Esophagus muscularis mucosa (tissue), 4 donors: ENCODE results near the gene GCNA. TPM values are rescaled to one million over a fixed set of nuclear protein-coding genes. Genes with fewer than 3 reads are reported as not detected.
A peak's percentile ranks its signal among the peaks of the same experiment; 100 is the strongest.
"Not testable (repeated sequence)": the region's sequence is repeated elsewhere in the genome, so short reads cannot be mapped to it uniquely, and the experiment has no call there.

Experiments
- DNase-seq: peaks from one replicate; pipeline ENCODE4 v3.0.0-alpha.2; 2017; ENCODE audit errors: extremely low spot score
- H3K27ac ChIP-seq, 4 donors: fragments of 200-600 bp; sonication (generic); replicated peaks in 1 of 4; 1 replicate in 3 of 4; 2 replicates in 1 of 4; pipeline ENCODE4 v1.5.1; 2016 to 2019; ENCODE audit warnings: mild to moderate bottlenecking in 1 of 4
- H3K27me3 ChIP-seq, 4 donors: fragments of 200-600 bp; sonication (generic); one replicate each; pipeline versions ENCODE4 v1.5.1 to v1.6.0; 2016 to 2019
- H3K36me3 ChIP-seq, 4 donors: fragments of 200-600 bp; sonication (generic); one replicate each; pipeline ENCODE4 v1.5.1; 2016 to 2019
- H3K4me1 ChIP-seq, 4 donors: fragments of 200-600 bp; sonication (generic); one replicate each; pipeline ENCODE4 v1.5.1; 2016 to 2019
- H3K4me3 ChIP-seq, 4 donors: fragments of 200-600 bp; sonication (generic); 1 replicate in 2 of 4; 2 replicates in 2 of 4; pipeline ENCODE4 v1.5.1; 2016 to 2019; ENCODE audit warnings: mild to moderate bottlenecking in 4 of 4, moderate library complexity in 1 of 4
- H3K9me3 ChIP-seq, 4 donors: fragments of 200-600 bp; sonication (generic); 1 replicate in 3 of 4; 2 replicates in 1 of 4; pipeline ENCODE4 v1.5.1; 2016 to 2019
- EP300 ChIP-seq: sonication (generic); formaldehyde crosslinking; IDR thresholded peaks from one replicate; pipeline ENCODE4 v1.6.1; 2017; ENCODE audit warnings: antibody characterized with exemption
- POLR2A ChIP-seq: fragments of 450-650 bp; IDR thresholded peaks from one replicate; pipeline ENCODE4 v1.6.1; 2017; ENCODE audit warnings: antibody characterized with exemption, moderate library complexity, mild to moderate bottlenecking, low read depth
- POLR2AphosphoS5 ChIP-seq, 2 donors: sonication (generic); formaldehyde crosslinking; IDR thresholded peaks; one replicate each; pipeline ENCODE4 v1.6.1; 2017; ENCODE audit warnings: antibody characterized with exemption in 2 of 2
- WGBS: methylation state at CpG from one replicate; pipeline ENCODE4 v1.1.5; 2018; 5-methylcytosine and 5-hydroxymethylcytosine counted together
- intact Hi-C: fragments of 100-400 bp; cut with DNase I; formaldehyde crosslinking; loops from one replicate; pipeline ENCODE4 v1.15.1; 2023
- total RNA-seq, 4 donors: library from RNA; depleted of rRNA; stranded (reverse); fragments of >200 nt; gene quantifications; one replicate each; pipeline versions ENCODE4 v1.1.0 to v1.2.1, GENCODE V29; 2016
- TF ChIP-seq, protein P1 (sequence below), 3 experiments: fragments of 200-600 bp in 2 of 3; fragments of 450-650 bp in 1 of 3; sonication (generic) in 2 of 3; IDR thresholded peaks; one replicate each; pipeline ENCODE4 v1.5.1; 2017 to 2019; ENCODE audit warnings: antibody characterized with exemption in 3 of 3, mild to moderate bottlenecking in 2 of 3, moderate library complexity in 1 of 3

Gene GCNA
- total RNA-seq, 4 donors from 2014 or later: 0.65 to 2.9 (median 1.2) TPM

GRCh38 chrX:71637848-71638247, 59.6 kb downstream of the GCNA start:
- H3K27ac ChIP-seq: peak overlapping the region; percentile 20 to 53 (median 46)
- H3K4me1 ChIP-seq: peaks cover 0 to 15% (median 9%) of the 10 kb centered on the region in 4 donors
- no peaks in the 10 kb centered on the region for H3K27me3 ChIP-seq
- intact Hi-C loops: no loop called here
- no peaks in the 10 kb centered on the region for H3K36me3 ChIP-seq
- TF ChIP-seq POLR2AphosphoS5 (IDR thresholded peaks at IDR 0.05): no peak
- DNase-seq: no peak
- WGBS: 51% methylated on average over 4 of the region's 4 CpGs
- no peaks in the 10 kb centered on the region for H3K9me3 ChIP-seq
- peak overlapping the region in 1 of 4 donors; percentile 22 for H3K4me3 ChIP-seq

- H3K4me3 ChIP-seq: no peak overlapping the region
- WGBS: 82% methylated on average over 4 of the region's 4 CpGs
- H3K4me1 ChIP-seq: peaks cover 0 to 15% (median 9%) of the 10 kb centered on the region in 4 donors
- no peaks in the 10 kb centered on the region for H3K36me3 ChIP-seq
- no peaks in the 10 kb centered on the region for H3K9me3 ChIP-seq
- peak overlapping the region in 3 of 4 donors; percentile 39 to 53 (median 53) for H3K27ac ChIP-seq
- DNase-seq: no peak
- TF ChIP-seq POLR2A: no peak
- TF ChIP-seq, protein P1, sequence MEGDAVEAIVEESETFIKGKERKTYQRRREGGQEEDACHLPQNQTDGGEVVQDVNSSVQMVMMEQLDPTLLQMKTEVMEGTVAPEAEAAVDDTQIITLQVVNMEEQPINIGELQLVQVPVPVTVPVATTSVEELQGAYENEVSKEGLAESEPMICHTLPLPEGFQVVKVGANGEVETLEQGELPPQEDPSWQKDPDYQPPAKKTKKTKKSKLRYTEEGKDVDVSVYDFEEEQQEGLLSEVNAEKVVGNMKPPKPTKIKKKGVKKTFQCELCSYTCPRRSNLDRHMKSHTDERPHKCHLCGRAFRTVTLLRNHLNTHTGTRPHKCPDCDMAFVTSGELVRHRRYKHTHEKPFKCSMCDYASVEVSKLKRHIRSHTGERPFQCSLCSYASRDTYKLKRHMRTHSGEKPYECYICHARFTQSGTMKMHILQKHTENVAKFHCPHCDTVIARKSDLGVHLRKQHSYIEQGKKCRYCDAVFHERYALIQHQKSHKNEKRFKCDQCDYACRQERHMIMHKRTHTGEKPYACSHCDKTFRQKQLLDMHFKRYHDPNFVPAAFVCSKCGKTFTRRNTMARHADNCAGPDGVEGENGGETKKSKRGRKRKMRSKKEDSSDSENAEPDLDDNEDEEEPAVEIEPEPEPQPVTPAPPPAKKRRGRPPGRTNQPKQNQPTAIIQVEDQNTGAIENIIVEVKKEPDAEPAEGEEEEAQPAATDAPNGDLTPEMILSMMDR (IDR thresholded peaks at IDR 0.05): no peak
- no peak for TF ChIP-seq EP300
- TF ChIP-seq POLR2AphosphoS5 (IDR thresholded peaks at IDR 0.05): no peak
- intact Hi-C loops: no loop called here
- no peaks in the 10 kb centered on the region for H3K27me3 ChIP-seq
Observed at GRCh38 chrX:71638409-71638808, 60.2 kb downstream of the GCNA start.

DNA sequence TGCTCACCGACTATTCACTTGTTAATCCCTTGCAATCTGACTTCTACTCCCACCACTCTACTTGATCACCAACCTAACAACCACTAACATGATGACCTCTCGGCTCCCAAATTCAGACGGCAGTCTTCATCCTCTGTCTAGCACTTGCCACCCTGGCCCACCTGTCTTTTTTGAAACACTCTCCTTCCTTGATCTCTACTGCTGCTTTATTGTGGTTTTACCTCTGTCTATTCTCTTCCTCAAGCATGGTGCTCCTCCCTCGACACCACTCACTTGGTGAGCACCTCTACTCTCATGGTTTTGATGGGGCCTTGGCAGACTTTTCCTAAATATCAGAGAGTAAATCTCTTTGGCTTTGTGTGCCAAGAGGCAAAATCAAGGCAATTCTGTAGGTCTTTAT, 61.8 kb downstream of the GCNA start:
- DNase-seq: no peak
- no peak for TF ChIP-seq POLR2AphosphoS5 (IDR thresholded peaks at IDR 0.05)
- no peak for TF ChIP-seq EP300
- TF ChIP-seq POLR2A: no peak
- TF ChIP-seq, protein P1 (IDR thresholded peaks at IDR 0.05): no peak
- H3K36me3 ChIP-seq: no peaks in the 10 kb centered on the region
- no peaks in the 10 kb centered on the region for H3K9me3 ChIP-seq
- WGBS: 93% methylated on average over 4 of the region's 4 CpGs
- no peak overlapping the region for H3K4me3 ChIP-seq
- intact Hi-C loops: no loop called here
- no peak overlapping the region for H3K27ac ChIP-seq
- peaks cover 0 to 15% (median 9%) of the 10 kb centered on the region in 4 donors for H3K4me1 ChIP-seq
- no peaks in the 10 kb centered on the region for H3K27me3 ChIP-seq

DNA sequence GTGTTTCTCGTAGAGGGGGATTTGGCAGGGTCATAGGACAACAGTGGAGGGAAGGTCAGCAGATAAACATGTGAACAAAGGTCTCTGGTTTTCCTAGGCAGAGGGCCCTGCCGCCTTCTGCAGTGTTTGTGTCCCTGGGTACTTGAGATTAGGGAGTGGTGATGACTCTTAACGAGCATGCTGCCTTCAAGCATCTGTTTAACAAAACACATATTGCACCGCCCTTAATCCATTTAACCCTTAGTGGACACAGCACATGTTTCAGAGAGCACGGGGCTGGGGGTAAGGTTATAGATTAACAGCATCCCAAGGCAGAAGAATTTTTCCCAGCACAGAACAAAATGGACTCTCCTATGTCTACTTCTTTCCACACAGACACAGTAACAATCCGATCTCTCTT, 66.2 kb downstream of the GCNA start:
- H3K27me3 ChIP-seq, H3K27ac ChIP-seq, DNase-seq, H3K4me3 ChIP-seq, H3K36me3 ChIP-seq, intact Hi-C loops, H3K9me3 ChIP-seq, H3K4me1 ChIP-seq: not testable (repeated sequence)
- WGBS: 73% methylated on average over 6 of the region's 6 CpGs

DNA sequence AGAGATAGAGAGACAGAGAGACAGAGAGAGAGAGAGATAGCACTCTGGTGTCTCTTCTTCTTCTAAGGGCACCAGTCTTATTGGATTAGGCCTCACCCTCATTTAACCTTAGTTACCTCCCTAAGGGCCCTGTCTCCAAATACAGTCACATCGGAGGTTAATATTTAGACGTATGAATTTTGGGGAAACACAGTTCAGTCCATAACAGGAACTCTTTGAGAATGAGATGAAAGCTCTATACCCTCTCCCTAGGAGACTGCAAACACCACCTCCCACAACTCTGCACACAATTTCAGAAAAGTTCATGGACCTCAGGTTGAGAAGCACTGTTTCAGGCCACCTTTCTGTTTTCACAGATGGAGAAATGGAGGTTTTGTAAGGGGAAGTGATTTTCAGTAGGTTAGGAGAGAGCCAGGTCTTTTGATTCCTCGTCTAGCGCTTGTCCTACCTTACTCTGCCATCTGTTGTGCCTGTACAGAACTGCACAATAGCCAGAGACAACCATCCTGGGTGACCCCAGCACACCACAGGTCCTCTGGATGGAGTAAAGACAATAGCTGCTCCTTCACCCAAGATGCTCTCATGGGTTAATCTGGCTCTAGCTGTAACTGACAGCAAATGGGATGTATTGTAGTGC, 72.2 kb downstream of the GCNA start:
- TF ChIP-seq, protein P1 (IDR thresholded peaks at IDR 0.05): no peak
- TF ChIP-seq EP300 (no peak), POLR2AphosphoS5 (IDR thresholded peaks at IDR 0.05) (no peak), POLR2A (no peak)
- H3K27me3 ChIP-seq: peaks cover 0 to 5% (median 0%) of the 10 kb centered on the region in 4 donors
- intact Hi-C loops: no loop called here
- H3K4me3 ChIP-seq: no peak overlapping the region
- H3K4me1 ChIP-seq: no peaks in the 10 kb centered on the region
- H3K36me3 ChIP-seq: no peaks in the 10 kb centered on the region
- no peak overlapping the region for H3K27ac ChIP-seq
- DNase-seq: no peak
- WGBS: 87% methylated on average over 4 of the region's 4 CpGs
- no peaks in the 10 kb centered on the region for H3K9me3 ChIP-seq

GRCh38 chrX:71652405-71652804, 74.2 kb downstream of the GCNA start:
- intact Hi-C loops: no loop called here
- Histone ChIP-seq H3K4me1 (no peaks in the 10 kb centered on the region), H3K9me3 (no peaks in the 10 kb centered on the region), H3K4me3 (no peak overlapping the region), H3K27me3 (no peaks in the 10 kb centered on the region), H3K36me3 (no peaks in the 10 kb centered on the region), H3K27ac (no peak overlapping the region)
- DNase-seq: no peak
- TF ChIP-seq, protein P1 (IDR thresholded peaks at IDR 0.05): peak; percentile 50 to 61 (median 55)
- no peak for TF ChIP-seq POLR2A
- WGBS: 41% methylated on average over 2 of the region's 2 CpGs
